CD4-positive, alpha-beta T cell treated with Interleukin-15 for 4 hours (primary cell): ENCODE measurements around the gene TMEM95.

Experiments used
- DNase-seq: peaks from one replicate; pipeline ENCODE4 v3.0.0-alpha.2; 2020; ENCODE audit warnings: low spot score

Gene TMEM95

DNA sequence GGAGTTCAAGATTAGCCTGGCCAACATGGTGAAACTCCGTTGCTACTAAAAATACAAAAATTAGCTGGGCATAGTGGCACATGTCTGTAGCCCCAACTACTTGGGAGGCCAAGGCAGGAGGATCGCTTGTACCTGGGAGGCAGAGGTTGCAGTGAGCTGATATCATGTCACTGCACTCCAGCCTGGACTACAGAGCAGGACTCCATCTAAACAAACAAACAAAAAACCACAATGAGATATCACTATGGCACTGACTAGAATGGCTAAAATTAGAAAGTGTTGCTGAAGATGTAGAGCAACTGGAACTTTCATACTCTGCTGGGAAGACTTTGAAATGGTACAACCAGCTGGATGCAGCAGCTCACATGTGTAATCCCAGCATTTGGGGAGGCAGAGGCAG is 19.4 kb downstream of the TMEM95 start:
- no peak for DNase-seq

DNA sequence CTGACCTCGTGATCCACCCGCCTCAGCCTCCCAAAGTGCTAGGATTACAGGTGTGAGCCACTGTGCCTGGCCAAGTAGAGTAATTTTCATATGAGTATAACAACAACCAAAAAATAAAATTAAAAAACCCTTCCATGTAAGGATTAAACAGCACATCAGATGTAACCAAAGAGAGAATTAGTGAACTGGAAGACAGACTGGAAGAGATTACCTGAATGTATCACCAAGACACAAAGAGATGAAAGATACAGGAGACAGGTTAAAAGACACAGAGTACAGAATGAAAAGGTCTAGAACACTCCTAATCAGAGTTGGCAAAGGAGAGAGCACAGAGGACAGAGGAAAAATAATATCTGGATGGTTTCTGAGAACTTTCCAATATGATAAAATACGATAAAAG is 24.2 kb downstream of the TMEM95 start:
- DNase-seq: no peak

DNA sequence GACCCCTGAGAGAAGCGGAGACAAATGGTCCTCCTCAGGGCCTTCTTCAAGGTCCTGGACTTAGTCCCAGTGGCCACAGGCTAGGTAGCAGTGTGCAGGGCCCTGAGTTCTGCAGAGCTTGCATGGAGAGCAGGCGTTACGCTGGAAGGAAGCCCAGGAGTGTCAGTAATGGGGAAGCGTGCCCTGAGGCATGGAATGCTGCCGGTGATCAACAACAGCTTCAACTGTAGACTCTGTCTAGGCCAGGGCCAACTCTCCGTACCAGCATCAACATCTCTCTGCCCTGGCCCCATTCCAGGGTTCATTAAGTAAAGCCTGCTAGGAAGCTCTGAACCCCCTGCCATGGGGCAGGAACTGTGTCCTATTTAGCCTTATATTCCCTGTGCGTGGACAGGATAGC is 25.4 kb downstream of the TMEM95 start:
- no peak for DNase-seq

DNA sequence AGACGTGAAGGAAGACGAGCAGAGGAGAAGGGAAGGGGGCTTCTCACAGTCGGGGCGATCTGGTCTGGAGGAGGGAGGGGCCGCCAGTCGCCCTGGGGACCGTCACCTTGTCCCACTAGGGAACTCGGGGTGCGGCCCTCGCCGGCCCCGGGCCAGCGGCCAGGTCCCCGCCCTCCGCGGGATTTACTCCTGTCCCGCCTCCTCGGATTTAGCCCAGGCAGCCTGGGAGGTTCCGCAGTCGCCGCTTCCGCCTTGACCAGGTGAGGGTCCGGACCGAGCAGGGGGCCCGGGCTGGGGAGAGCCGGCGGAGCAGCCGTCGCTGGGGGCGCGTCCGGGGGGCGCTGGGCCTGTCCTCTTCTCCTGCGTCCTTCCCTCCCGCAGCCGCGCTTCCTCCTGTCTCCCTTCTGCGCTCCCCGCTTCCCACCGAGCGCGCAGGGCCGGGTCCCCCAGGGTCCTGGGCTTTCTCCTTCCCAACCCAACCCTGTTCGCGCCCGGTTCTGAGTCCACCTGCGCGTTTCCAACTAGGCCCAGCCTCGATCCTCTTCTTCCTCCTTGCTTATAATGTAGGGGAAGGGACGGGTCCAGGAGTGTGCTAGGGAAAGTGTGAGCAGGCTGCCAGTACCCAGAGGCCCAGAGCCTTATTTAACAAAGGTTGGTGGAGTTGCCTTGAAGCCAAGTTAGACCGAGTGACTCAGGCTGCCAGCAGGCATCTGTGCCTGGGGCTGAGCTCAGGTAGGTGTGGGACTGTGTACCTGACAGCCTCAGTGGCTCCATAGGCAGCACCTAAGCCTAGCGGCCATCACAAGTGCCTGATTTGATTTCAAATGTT is 26.1 kb downstream of the TMEM95 start, which contains the start of gene TNK1:
Gene TNK1 (plus strand): TSS at position 235 of the 829 bp plus-strand sequence. CDS start 1,838 bp downstream, outside the sequence.
- DNase-seq: no peak

DNA sequence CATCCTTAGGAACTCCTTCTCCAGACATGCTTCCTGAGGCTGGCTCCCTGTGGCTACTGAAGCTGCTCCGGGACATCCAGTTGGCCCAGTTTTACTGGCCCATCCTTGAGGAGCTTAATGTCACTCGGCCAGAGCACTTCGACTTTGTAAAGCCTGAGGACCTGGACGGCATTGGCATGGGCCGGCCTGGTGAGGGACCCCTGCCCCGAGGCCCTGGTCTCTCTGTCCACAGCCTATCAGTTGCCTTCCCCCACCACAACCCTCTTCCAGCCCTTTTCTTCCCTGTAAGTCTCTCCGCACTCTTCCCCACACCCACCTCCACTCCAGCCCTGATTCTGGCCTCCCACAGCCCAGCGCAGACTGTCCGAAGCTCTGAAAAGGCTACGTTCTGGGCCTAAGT is 27.9 kb downstream of the TMEM95 start:
- DNase-seq: no peak

DNA sequence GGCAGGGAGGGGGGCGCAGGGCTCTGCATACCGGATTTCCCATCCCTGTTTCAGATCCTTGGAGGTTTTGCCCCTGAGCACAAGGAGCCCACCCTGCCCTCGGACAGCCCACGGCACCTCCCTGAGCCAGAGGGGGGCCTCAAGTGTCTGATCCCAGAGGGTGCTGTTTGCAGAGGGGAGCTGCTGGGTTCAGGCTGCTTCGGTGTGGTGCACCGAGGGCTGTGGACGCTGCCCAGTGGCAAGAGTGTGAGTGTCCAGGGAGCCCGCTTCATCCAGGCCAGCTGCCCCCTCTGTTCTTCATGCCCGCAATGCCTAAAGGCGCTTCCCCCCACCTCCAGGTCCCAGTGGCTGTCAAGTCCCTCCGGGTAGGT is 28.4 kb downstream of the TMEM95 start:
- DNase-seq: no peak

DNA sequence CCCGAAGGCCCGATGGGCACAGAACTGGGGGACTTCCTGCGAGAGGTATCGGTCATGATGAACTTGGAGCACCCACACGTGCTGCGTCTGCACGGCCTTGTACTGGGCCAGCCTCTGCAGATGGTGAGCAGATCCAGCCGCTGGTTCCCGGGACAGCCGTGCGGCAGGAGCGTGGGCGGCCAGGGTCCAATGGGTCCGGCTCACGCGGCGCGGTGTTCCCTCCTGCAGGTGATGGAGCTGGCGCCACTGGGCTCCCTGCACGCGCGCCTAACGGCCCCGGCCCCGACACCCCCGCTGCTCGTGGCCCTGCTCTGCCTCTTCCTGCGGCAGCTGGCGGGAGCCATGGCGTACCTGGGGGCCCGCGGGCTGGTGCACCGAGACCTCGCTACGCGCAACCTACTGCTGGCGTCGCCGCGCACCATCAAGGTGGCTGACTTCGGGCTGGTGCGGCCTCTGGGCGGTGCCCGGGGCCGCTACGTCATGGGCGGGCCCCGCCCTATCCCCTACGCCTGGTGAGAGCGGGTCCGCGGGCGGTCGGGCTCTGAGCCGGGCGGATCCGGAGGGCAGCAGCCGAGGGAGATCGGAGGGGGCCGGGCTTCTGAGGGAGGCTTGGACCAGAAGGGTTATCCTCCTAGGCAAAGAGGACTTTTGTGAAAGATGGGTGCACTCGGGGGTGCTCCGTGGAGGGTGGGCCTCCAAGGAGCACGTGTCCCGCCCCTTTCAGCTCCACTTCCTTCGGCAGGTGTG is 29.0 kb downstream of the TMEM95 start:
- DNase-seq: peak; percentile 74

DNA sequence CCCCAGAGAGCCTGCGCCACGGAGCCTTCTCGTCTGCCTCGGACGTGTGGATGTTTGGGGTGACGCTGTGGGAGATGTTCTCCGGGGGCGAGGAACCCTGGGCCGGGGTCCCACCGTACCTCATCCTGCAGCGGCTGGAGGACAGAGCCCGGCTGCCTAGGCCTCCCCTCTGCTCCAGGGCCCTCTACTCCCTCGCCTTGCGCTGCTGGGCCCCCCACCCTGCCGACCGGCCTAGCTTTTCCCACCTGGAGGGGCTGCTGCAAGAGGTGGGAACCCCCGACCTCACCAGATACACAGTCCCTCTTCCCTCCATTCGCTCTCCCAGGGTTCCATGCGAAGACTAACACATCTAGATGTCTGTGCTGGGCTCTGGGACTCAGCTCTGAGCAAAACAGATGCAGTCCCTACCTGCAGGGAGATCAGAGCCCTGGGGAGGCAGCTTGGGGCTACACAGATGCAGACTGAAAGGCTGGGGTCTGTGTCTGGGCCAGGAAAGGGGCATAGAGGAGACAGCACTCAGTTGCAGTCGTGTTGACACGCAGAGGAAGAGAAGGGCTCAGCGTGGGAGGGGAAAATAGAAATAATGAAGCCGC is 29.6 kb downstream of the TMEM95 start:
- DNase-seq: no peak

DNA sequence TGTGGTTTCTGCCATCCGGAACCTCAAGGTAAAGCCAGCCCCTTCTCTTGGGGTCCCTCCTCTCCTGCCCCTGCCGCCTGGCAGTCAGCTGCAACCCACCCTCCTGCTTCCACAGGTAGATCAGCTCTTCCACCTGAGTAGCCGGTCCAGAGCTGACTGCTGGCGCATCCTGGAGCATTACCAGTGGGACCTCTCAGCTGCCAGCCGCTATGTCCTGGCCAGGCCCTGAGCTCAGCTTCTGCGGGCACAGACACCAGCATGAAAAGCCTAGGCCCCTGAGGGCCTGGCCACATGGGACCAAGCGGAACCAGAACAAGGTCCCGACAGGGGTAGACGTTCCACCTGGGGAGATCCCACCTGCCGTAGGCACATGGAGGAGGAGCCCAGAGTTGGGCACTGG is 33.9 kb downstream of the TMEM95 start:
- DNase-seq: no peak

DNA sequence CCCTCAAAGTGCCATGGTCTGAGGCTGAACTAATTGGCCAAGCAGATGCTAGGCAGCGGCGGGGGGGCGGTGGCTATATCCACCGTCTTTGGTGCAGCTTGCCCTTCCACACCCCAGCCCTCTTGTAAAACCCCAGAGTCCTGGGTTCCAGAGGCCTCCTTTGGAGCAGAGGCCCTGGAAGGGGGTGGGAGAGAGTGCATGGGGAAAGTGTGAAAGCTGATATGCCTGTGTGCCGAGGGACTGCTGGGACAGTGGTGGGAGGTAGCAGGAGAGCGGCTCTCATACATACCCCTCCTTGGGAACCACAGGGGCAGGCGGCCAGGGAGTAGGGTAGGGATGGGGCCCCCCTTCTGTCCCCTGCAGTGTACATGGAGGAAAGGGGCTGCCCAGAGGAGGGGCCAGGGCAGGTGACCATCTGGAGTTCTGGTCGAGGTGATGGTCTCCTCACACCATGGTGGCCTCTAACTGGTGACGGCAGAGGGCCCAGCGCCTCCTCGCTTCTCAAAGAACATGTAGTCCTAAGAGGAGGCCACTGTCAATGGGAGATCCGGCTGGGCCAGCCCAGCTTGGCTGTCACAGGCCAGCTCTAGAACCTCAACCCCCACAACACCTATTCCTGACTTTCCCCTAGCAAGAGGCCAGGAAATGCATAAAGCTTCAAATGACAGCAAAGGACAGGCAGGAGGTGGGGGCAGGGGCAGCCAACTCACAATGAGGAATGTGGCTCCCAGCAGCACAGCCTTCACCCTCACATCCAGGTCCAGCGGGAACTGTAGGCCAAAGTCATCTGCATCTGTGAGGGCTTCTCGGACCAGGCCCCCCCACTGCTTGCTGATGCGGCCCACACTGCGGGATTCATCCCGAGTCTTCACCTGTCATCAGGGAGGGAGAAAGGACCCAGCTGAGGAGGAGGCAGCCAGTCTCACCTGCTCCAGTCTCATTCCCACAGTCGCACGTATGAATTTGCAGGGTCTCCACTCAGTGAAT is 35.3 kb downstream of the TMEM95 start:
- DNase-seq: no peak

DNA sequence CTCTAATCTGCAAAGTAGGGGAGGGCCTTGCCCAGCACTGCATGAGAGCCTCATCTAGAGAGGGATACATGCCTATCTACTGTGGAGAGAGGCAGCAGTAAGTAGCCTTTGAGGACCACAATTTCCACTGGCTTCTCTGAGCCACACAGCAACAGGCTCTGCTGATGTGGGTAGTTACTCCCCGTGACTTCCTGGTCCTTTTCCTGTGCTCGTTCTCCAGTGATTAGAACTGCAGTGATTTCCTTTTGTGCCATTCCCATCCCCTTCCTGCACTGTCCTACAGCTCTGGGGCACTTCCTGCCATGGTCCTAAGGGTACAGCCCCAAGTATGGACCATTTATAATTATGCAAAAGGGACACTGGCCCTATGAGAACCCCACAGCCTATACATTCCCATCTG is 36.4 kb downstream of the TMEM95 start:
- DNase-seq: no peak

DNA sequence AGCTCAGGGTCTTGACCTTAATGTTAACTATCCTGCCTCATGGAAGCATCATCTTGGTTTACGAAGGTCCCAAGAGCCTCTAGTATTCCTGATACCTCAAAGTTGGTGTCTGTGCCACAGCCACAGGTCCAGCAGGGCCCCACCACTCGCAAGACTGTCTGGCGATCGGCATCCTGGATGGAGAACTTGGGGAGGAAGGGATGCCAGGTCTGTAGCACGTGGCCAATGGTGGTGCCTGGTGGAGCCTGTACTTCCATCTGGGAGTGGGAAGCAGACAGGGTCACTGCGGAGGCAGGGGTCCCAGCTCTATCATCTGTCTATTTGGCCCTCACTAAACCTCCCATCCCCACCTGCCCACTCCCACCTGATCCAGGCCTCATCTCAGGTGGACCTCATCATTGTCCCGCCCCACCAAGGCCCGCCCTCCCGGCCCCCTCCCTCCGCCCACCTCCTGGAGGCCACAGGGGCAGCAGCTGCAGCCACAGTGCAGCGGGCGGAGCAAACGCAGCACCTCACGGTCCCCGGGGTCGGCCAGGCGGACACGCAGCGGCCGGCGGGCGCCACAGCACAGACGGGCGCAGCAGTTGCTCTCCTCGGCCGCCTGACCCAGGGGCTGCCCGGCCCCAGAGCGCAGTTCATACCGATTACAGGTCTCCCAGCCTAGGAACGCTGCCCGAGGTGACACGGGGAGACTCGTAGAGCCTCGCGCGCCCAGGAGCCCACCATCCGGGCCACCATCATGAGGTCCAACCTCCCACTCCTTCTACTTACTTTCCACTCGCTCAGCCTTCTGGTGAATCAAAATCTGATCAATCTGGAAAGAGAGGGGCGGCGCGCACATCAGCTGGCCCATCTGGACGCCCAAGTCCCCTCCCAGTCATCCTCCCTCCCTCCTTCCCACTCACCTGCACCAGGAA is 38.0 kb downstream of the TMEM95 start:
- no peak for DNase-seq

DNA sequence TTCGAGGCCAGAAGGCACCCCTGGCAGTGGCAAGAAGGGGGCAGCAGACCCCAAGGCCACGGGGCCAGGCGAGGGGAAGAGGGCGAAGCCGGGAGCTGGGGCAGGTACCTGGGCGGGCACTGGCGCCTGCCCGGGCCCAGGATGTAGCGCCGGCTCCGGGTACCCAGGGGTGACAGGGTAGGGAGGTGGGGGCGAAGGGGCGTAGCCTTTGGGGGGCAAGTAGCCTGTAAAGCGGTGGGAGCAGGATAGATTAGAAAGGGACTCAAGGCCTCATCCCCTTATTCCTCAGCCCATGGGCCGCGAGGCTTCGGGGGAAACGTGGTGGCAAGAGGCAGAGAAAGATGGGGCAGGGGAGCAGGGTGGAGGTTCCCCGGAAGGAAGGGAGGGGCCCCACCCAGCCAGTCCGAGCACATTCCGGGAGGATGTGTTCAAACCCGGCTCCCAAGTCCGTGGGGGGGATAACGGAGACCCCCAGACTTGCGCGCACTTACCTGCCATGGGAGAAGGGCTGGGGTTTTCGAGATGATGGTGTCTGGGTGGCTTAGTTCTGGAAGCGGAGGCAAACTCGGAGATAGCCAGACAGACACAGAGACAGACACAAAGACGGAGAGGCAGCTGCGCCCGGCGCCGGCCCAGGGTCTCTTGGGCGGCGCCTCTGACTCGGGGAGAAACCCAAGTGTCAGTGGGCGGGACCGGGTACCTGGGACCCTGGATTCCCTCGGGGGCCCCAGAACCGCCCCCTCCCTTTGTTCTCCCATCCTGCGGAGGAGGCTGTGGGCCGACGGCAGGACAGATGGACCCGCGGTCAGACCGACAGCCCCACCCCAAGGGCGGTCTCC is 38.9 kb downstream of the TMEM95 start:
- peak; percentile 62 for DNase-seq

DNA sequence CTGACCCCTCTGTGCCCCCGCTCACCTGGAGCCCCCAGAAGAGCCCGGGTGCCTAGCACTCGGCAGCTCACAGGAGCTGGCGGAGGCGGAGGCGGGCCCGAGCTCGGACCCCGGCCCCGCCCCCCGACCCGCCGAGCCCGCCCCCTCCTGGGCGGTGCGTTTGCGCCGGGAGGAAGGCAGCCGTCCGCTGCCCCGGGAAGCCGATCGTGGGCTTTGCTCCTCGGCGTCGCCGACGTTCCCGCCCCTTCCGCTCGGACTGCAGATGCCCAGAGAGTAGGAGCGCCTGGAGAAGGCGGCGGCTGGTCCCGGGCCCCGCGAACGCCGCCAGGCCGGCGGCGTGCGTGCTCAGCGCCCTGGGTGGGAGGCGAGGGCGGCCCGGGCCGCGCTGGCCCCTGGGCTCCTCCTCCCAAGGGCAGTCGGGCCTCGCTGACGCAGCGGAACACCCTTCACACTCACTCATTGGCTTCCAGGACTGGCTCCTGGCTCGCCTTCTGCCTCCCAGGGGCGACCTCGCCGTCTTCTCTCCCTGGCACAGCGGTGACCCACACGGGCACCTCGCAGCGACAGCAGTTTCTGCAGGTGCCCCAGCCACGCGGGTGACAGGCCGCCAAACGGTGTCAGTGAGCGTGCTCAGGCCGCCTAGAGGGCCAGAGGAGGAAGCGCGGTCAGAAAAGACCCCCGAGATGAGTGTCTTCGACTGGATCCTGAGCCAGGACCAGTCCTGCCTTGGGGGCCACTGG is 39.7 kb downstream of the TMEM95 start, which contains the start of gene PLSCR3:
Gene PLSCR3 (minus strand): TSS at position 74 of the 740 bp plus-strand sequence. CDS start 415 bp downstream, outside the sequence.
- peak; percentile 79 for DNase-seq

DNA sequence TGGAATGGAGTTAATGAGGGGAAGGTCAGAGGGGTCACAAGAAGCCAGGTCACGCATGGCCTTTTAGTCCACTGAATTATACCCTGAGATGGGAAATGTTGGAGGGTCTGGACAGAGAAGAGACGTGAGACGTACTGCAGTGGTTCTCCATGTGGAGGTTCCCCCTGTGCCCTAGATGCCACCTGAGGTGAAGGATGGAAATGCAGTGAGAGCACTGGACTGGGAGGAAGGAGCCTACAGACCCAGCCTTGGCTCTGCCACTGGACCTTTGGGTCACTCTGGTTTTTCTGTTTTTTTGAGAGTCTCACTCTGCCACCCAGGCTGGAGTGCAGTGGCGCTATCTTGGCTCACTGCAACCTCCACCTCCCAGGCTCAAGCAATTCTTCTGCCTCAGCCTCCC is 41.2 kb downstream of the TMEM95 start:
- DNase-seq: no peak

DNA sequence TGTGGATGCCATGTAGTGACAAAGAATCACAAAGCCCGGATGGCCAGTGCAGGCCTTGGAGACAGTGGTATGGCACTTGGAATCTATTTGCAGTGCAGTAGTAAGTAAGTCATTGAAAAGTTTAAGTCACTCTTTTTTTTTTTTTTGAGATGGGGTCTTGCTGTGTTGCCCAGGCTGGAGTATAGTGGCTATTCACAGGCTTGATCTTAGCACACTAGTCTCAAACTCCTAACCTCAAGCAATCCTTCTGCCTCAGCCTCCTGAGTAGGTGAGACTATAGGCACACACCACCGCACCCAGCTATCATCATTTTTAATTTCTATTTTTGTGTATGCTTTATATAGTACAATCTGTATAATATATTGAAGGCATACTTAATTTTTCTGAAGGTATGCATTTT is 43.7 kb downstream of the TMEM95 start:
- no peak for DNase-seq

DNA sequence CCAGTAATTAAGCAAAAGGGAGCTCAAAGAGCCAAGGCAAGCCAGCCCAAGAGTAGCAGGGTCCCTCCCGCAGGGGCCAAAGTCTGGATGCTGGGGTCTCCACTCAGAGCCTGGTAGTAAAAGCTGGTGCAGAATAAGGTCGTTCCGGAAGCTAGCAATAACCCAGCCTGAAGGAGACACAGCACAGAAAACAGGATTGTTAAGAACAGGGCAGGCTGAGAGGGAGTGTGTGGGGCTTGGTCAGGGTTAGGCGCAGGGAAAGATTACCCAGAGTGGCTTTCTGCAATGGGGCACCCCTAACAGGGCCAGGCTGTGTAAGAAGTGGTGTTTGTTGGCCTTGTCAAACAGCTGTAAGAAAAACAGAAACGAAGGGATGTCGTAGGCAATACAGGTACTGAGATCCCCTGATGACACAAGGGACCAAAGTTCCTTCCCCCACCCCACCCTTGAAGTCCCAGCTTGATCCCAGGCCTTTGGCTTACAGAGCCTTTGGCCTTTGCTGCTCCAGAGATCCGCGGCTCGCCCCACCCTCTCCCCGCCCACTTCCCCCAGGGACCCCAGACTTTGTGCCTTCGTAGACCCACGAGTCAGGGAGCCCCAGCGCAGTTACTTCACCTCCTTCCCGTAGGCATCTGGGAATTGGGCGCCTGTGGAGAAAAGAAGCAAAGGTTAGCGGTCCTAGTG is 48.2 kb downstream of the TMEM95 start:
- no peak for DNase-seq

DNA sequence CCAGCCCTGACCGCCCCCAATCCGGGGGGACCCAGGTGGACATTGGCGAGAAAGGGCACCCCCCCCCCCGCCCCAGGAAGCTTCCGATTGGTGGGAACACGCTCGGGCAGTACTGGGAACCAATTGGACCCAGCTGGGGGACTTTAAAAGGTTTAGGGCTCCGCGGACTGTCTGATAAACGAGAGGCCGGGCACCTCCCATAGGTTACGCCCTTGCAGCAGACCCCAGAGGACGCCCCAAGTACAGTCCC is 48.7 kb downstream of the TMEM95 start:
- DNase-seq: no peak
